Suprapubic skin (tissue), 4 donors: ENCODE data around the gene KTN1.

Experiments
- EP300 ChIP-seq: sonication (generic); formaldehyde crosslinking; IDR thresholded peaks from one replicate; pipeline ENCODE4 v1.6.1; 2017; ENCODE audit warnings: antibody characterized with exemption
- POLR2A ChIP-seq, 2 donors: fragments of 450-650 bp; IDR thresholded peaks; one replicate each; pipeline ENCODE4 v1.6.1; 2017; ENCODE audit warnings: antibody characterized with exemption in 2 of 2, mild to moderate bottlenecking in 2 of 2, moderate library complexity in 2 of 2
- POLR2AphosphoS5 ChIP-seq, 3 donors: sonication (generic); formaldehyde crosslinking; IDR thresholded peaks; one replicate each; pipeline ENCODE4 v1.6.1; 2017; ENCODE audit warnings: antibody characterized with exemption in 3 of 3
- TF ChIP-seq, protein P1 (sequence below), 2 donors: fragments of 200-600 bp in 1 of 2; fragments of 450-650 bp in 1 of 2; sonication (generic) in 1 of 2; IDR thresholded peaks; one replicate each; pipeline ENCODE4 v1.5.1; 2016 to 2019; ENCODE audit warnings: antibody characterized with exemption in 2 of 2, mild to moderate bottlenecking in 1 of 2, moderate library complexity in 1 of 2

DNA sequence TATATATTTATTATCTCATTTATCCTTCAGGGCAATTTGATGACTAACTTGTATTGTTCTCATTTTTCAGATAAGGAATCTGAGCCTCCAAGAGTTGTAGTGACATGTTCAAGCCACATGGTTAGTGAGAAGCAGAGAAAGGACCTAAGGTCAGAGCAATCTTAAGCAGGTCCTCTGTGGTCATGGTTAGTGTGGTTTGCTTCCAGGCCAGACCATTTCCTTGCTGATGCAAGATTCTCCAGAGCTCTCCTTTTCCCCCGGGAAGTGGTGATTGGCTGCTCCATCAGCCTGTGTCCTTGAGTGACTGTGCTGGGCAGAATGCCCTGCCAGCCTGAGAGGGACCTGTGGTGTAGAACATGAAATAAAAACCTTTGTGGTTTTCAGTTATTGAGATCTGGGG lies 141.3 kb downstream of the KTN1 start:
- TF ChIP-seq, protein P1, sequence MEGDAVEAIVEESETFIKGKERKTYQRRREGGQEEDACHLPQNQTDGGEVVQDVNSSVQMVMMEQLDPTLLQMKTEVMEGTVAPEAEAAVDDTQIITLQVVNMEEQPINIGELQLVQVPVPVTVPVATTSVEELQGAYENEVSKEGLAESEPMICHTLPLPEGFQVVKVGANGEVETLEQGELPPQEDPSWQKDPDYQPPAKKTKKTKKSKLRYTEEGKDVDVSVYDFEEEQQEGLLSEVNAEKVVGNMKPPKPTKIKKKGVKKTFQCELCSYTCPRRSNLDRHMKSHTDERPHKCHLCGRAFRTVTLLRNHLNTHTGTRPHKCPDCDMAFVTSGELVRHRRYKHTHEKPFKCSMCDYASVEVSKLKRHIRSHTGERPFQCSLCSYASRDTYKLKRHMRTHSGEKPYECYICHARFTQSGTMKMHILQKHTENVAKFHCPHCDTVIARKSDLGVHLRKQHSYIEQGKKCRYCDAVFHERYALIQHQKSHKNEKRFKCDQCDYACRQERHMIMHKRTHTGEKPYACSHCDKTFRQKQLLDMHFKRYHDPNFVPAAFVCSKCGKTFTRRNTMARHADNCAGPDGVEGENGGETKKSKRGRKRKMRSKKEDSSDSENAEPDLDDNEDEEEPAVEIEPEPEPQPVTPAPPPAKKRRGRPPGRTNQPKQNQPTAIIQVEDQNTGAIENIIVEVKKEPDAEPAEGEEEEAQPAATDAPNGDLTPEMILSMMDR (IDR thresholded peaks at IDR 0.05) = no peak
- TF ChIP-seq POLR2A (IDR thresholded peaks at IDR 0.05) = no peak
- TF ChIP-seq EP300 = no peak
- no peak for TF ChIP-seq POLR2AphosphoS5 (IDR thresholded peaks at IDR 0.05)
